ENCODE results near the gene CD300H.

GRCh38 chr17:74571621-74572270, 4.4 kb upstream of the CD300H start:
- no peak for TF ChIP-seq CTCF (conservative IDR thresholded peaks at IDR 0.05; ENCODE audit: low read length)
- no peak for TF ChIP-seq EZH2phosphoT487 (IDR thresholded peaks at IDR 0.05; ENCODE audit: borderline replicate concordance)

Measured in Loucy (cell line).